NB4 (cell line): ENCODE measurements around the gene ADCY2.

ENCODE experiments used
- DNase-seq: peaks from one replicate; pipeline ENCODE4 v3.0.0; 2010; ENCODE audit warnings: low read depth
- H3K4me3 ChIP-seq: one replicate; pipeline ENCODE4 v1.5.1; 2011; ENCODE audit warnings: mild to moderate bottlenecking, low read depth, low read length, moderate library complexity
- MYC ChIP-seq: IDR thresholded peaks from 2 replicates; pipeline ENCODE4 v1.6.1; 2011; ENCODE audit warnings: low read depth, low read length
- POLR2A ChIP-seq: IDR thresholded peaks from 2 replicates; pipeline ENCODE4 v1.6.1; 2011; ENCODE audit warnings: mild to moderate bottlenecking; ENCODE audit not compliant: insufficient read length; ENCODE audit errors: extremely low read depth
- TF ChIP-seq, protein P1 (sequence below): IDR thresholded peaks from 2 replicates; pipeline ENCODE4 v1.6.1; 2011; ENCODE audit warnings: low read depth, low read length
- TF ChIP-seq, protein P2 (sequence below): IDR thresholded peaks from one replicate; pipeline ENCODE4 v1.5.1; 2012; ENCODE audit warnings: low read depth, low read length

The ADCY2 gene

GRCh38 chr5:7801891-7802614, 406.1 kb downstream of the ADCY2 start:
- H3K4me3 ChIP-seq, result no peak overlapping the region
- no peak for DNase-seq
- TF ChIP-seq MYC (no peak), POLR2A (no peak)
- TF ChIP-seq, protein P1, sequence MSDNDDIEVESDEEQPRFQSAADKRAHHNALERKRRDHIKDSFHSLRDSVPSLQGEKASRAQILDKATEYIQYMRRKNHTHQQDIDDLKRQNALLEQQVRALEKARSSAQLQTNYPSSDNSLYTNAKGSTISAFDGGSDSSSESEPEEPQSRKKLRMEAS, result no peak
- TF ChIP-seq, protein P2, sequence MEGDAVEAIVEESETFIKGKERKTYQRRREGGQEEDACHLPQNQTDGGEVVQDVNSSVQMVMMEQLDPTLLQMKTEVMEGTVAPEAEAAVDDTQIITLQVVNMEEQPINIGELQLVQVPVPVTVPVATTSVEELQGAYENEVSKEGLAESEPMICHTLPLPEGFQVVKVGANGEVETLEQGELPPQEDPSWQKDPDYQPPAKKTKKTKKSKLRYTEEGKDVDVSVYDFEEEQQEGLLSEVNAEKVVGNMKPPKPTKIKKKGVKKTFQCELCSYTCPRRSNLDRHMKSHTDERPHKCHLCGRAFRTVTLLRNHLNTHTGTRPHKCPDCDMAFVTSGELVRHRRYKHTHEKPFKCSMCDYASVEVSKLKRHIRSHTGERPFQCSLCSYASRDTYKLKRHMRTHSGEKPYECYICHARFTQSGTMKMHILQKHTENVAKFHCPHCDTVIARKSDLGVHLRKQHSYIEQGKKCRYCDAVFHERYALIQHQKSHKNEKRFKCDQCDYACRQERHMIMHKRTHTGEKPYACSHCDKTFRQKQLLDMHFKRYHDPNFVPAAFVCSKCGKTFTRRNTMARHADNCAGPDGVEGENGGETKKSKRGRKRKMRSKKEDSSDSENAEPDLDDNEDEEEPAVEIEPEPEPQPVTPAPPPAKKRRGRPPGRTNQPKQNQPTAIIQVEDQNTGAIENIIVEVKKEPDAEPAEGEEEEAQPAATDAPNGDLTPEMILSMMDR, result no peak

DNA sequence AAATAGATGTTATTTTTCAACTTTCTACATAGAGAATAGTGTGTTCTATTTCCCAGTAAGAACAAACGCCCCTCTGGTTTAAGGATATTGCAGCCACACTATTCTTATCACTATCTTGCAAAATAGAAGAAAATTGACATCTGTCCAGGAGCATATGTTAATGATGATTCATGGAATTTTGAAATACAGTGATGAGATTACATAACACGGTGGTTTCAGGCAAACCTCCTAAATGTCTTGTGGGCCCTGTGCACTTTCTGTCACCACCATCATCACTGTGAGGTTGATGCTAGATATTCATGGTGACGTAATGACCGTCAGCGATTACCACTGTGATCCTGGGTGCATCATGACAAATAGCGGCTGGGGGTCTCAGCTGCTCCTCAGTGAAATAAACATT, 406.9 kb downstream of the ADCY2 start:
- TF ChIP-seq MYC (peak; percentile 83), POLR2A (no peak)
- TF ChIP-seq, protein P2, result no peak
- TF ChIP-seq, protein P1, result peak; percentile 59
- peak; percentile 91 for DNase-seq

DNA sequence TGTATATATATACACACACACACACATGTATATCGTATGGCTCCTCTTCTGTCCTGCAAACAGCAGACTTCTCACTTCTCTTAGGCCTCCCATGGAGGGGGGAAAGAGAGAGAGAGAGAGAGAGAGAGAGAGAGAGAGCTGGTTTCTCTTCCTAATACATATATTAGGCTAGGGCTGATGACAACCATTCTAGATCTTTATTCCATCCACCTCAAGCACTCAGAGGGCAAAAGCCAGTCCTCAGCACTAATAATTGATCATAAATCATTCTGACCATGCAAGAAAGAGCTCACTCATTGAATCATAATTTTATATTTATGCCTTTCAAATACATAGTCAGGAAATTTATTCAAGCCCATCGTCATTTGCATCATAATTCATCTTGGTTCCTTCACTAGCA, 408.0 kb downstream of the ADCY2 start:
- no peak for TF ChIP-seq MYC
- TF ChIP-seq, protein P2, result no peak
- TF ChIP-seq, protein P1, result no peak
- TF ChIP-seq POLR2A, result no peak
- DNase-seq, result no peak

More for the DNA sequence above, 406.9 kb downstream of the ADCY2 start:
- H3K4me3 ChIP-seq, result no peak overlapping the region

GRCh38 chr5:7805379-7805778, 409.4 kb downstream of the ADCY2 start:
- TF ChIP-seq, protein P2, result peak; percentile 56
- TF ChIP-seq, protein P1, result 0 out of 2 replicates have a peak, but pooled peaks have one; percentile 17
- TF ChIP-seq MYC (no peak), POLR2A (no peak)
- H3K4me3 ChIP-seq, result no peak overlapping the region
- peak; percentile 45 for DNase-seq

More for the DNA sequence above, 408.0 kb downstream of the ADCY2 start:
- no peak overlapping the region for H3K4me3 ChIP-seq

DNA sequence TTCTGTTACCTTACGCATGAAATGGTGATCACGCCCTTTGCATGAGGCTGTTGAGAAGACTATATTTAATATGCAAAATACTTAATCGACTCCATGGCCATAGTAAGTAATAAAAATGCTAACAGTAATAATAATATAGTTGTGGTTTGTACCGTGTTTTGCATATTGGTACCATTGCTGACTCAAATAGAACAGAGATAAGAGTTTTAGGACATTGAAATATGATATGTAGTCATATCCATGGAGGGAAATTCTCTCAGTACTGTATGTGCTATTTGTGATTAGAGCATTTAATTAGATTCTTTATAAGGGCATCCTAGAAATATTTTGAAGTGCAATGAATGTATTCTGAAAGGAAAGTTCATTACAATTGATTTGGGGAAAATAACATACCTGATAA, 413.1 kb downstream of the ADCY2 start:
- no peak overlapping the region for H3K4me3 ChIP-seq
- no peak for TF ChIP-seq POLR2A
- TF ChIP-seq, protein P2, result no peak
- TF ChIP-seq MYC, result no peak
- TF ChIP-seq, protein P1, result no peak
- no peak for DNase-seq
